Measurements from ENCODE around the gene EIF1AX.

The EIF1AX gene

GRCh38 chrX:20141281-20142220 lies at the start of gene EIF1AX:
EIF1AX (minus strand) TSS chrX:20141838; CDS start chrX:20141640, 198 bp downstream.
- TF ChIP-seq CTCF (IDR thresholded peaks at IDR 0.05; ENCODE audit: low read depth, low read length), result no peak
- DNase-seq (ENCODE audit: low read depth in 2 of 2), result peak; percentile 98
- H3K4me3 ChIP-seq (replicated peaks in 1 of 2; ENCODE audit: low read depth in 2 of 2, low read length in 2 of 2), result peak within 1 kb of the TSS; percentile 75 to 80

- DNase-seq (ENCODE audit: low read depth in 2 of 2), result no peak
- TF ChIP-seq CTCF (IDR thresholded peaks at IDR 0.05; ENCODE audit: low read depth, low read length), result no peak
- no peak overlapping the region for H3K4me3 ChIP-seq (replicated peaks in 1 of 2; ENCODE audit: low read depth in 2 of 2, low read length in 2 of 2)
Observed at GRCh38 chrX:20189171-20189570, 47.5 kb upstream of the EIF1AX start.

- H3K4me3 ChIP-seq (replicated peaks in 1 of 2; ENCODE audit: low read depth in 2 of 2, low read length in 2 of 2), result no peak overlapping the region
- no peak for TF ChIP-seq CTCF (IDR thresholded peaks at IDR 0.05; ENCODE audit: low read depth, low read length)
- no peak for DNase-seq (ENCODE audit: low read depth in 2 of 2)
Observed at GRCh38 chrX:20181598-20182329, 40.1 kb upstream of the EIF1AX start.

GRCh38 chrX:20177093-20177492 lies 35.5 kb upstream of the EIF1AX start:
- H3K4me3 ChIP-seq (replicated peaks in 1 of 2; ENCODE audit: low read depth in 2 of 2, low read length in 2 of 2), result no peak overlapping the region
- TF ChIP-seq CTCF (IDR thresholded peaks at IDR 0.05; ENCODE audit: low read depth, low read length), result no peak
- DNase-seq (ENCODE audit: low read depth in 2 of 2), result no peak

GRCh38 chrX:20173856-20174255 lies 32.2 kb upstream of the EIF1AX start:
- no peak for TF ChIP-seq CTCF (IDR thresholded peaks at IDR 0.05; ENCODE audit: low read depth, low read length)
- no peak for DNase-seq (ENCODE audit: low read depth in 2 of 2)

GRCh38 chrX:20173313-20173712 lies 31.7 kb upstream of the EIF1AX start:
- TF ChIP-seq CTCF (IDR thresholded peaks at IDR 0.05; ENCODE audit: low read depth, low read length), result no peak
- no peak for DNase-seq (ENCODE audit: low read depth in 2 of 2)
- no peak overlapping the region for H3K4me3 ChIP-seq (replicated peaks in 1 of 2; ENCODE audit: low read depth in 2 of 2, low read length in 2 of 2)

More at GRCh38 chrX:20173856-20174255, 32.2 kb upstream of the EIF1AX start:
- H3K4me3 ChIP-seq (replicated peaks in 1 of 2; ENCODE audit: low read depth in 2 of 2, low read length in 2 of 2), result no peak overlapping the region
